Amniotic epithelial cell (primary cell): ENCODE measurements around the gene OR1N1.
"Not testable (repeated sequence)": the region's sequence is repeated elsewhere in the genome, so short reads cannot be mapped to it uniquely, and the experiment has no call there.

Experiments used
- DNase-seq: peaks from one replicate; pipeline ENCODE4 v3.0.0-alpha.2; 2010; ENCODE audit warnings: low read depth

Gene OR1N1

DNA sequence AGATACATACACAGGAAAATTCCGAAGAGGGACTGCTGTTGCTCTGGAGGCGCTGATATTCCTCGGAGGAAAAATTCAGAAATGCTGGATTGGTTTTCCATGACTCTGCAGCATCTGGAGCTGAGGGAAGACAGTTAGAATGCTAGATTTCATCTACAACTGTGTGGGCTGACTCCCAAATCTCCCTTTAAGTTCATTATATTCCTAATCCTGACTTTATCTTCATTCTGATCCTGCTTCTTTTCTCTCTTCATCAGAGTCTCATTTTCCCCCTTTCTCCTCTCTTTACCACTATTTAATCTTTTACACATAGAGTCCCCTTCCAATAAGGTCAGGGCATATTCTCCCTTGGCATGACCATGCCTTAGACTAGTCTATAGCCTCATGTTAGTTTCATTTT lies at the start of gene OR1N1:
Gene OR1N1 (minus strand): TSS at position 101 of the 400 bp plus-strand sequence. CDS start 0 bp downstream, at position 101.
- no peak for DNase-seq

DNA sequence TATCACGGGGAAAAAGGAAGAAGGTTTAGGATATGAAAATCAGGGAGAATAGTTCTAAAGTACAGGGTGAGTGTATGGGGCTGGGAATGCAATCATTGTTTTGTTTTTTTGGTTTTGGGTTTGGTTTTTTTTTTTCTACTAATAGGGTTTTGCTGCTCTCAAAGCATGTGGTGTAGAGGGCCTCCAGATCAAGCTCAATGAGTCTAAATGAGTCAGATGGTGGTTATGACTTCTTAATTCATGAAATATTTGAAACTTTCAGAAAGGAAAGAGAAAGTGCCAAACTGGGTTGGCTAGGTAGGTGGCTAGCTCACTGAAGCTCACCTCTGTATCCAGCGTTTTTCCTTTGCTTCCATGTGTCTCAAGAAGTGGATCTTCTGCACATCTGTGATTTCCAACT lies 45.4 kb upstream of the OR1N1 start:
- DNase-seq, result no peak

DNA sequence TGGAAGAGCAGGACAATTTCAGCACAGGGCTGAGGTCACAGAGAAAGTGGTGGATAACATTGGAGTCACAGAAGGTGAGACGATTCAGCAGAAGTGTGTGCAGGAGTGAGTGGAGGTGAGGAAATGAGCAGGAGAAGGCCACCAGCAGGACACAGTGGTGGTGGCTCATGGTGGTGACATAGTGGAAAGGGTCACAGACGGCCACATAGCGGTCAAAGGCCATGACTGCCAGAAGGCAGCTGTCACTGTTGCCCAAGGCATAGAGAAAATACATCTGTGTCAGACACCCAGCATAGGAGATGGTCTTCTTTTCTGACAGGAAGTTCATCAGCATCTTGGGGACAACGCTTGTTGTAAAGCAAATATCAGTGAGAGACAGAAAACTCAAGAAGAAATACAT lies 40.8 kb upstream of the OR1N1 start:
- DNase-seq, result no peak

DNA sequence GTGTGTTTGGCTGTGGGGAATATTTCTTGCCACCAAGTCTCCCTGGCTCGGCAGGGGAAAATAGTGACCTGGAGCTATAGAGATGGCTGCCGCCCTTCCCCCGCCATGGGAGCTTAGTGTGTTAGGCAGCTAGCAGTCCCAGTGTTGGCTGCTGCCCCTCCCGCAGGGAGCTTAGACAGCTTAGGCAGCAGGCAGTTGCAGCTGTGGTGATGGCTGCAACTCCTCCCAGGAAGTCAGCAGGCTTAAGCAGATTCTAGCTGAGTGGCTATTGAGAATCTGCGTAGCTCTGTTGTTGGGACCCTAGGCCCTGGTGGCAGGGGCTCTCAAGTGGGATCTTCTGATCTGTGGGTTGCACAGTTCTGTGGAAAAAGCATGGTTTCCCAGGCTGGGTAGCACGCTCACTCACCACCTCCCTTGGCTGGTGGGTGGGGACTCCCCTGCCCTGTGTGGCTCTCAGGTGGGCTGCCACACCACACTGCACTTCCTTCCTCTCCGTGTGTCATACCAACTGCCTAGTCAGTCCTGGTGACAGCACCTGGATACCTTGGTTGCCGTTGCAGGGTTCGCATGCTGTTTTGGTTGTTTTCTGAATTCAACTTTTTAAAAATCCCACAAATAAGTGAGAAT lies 35.2 kb upstream of the OR1N1 start:
- no peak for DNase-seq

DNA sequence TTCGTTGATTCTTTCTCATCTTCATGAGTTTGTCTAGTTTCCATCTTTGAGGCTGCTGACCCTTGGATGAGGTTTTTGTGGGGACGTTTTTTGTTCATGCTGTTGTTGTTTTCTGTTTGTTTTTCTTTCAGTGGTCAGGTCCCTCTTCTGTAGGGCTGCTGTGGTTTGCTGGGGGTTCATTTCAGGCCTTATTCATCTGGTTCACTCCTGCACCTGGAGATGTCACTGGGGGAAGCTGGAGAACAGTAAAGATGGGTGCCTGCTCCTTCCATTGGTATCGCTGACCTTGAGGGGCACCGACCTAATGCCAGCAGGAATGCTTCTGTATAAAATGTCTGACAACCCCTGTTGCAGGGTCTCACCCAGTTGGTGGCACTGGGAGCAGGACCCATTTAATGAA lies 34.4 kb upstream of the OR1N1 start:
- no peak for DNase-seq

GRCh38 chr9:122552812-122553211 lies 25.7 kb upstream of the OR1N1 start, which contains the start of gene OR1N2:
OR1N2 (plus strand) TSS chr9:122553112; CDS start chr9:122553212, 100 bp downstream.
- DNase-seq, result no peak

DNA sequence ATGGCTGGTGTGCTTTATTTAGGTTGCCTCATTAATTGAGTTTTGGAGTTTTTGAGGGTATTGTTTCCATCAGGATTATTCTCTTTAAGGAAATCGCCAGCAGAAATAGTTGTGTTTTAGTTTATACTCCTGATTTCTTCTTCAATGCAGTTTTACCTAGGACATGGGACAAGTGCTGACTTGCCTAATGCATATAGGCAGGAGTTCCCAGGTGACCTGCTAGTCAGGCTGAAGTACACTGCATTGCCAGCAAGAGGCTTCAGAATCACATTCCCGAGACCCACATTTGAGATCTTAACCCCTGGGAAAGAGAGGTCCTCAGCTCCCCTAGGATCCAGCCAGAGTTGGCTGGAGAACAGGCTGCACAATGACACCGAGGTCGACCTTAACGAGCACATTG lies 24.3 kb upstream of the OR1N1 start:
- no peak for DNase-seq

- DNase-seq, result no peak
Measured at GRCh38 chr9:122546196-122546595, 19.1 kb upstream of the OR1N1 start.

GRCh38 chr9:122538757-122539156 lies 11.7 kb upstream of the OR1N1 start:
- DNase-seq, result no peak

DNA sequence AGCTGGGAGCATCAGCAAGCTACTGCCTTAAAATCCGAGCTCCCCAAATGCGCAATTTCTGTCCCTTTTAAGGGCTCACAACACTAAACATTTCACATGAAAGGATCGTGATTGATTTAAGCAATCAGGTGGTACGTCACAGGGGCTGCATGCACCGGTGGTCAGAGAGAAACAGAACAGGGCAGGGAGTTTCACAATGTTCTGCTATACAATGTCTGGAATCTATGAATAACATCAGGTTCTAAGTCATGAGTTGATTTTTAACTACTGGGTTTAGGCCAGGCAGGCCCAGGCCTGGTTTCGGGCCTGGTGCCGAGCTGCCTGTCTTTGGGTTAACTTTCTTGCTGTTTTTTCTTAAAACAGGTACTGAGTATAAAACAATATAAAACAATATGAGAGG lies 10.0 kb upstream of the OR1N1 start:
- DNase-seq, result not testable (repeated sequence)

DNA sequence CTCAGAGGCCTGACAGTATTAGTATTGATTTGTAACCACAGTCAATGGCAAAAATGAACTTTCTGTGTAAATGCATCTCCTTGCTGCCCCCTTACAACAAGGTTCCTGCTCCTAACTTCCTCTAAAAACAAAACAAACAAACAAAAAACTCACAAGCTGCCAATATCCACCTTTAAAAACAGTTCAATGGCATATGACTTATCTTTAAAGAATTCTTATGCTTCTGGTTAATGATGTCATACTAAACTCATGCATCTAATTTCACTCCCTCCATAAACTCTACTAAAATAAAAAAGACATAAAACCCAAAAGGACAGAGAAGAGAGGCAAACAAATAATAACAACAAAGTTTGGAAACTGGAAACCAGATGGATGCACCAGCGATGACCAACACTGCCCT lies 9.0 kb upstream of the OR1N1 start:
- no peak for DNase-seq

GRCh38 chr9:122531157-122531556 lies 4.1 kb upstream of the OR1N1 start:
- DNase-seq, result not testable (repeated sequence)

DNA sequence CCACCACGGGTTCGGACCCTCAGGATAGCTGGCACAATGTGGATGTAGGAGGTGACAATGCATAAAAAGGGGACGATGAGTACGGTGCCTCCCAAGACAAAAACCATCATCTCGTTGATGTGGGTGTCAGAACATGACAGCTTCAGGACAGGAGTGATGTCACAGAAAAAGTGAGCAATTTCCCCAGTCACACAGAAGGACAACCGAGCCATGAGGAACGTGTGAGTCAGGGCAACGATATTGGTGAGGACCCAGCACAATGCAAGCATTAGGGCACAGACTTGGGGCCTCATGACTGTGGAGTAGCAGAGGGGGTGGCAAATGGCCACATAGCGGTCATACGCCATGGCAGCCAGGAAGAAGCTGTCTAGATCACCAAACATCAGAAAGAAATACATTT lies 491 bp downstream of the OR1N1 start:
- DNase-seq, result no peak

GRCh38 chr9:122519376-122519775 lies 7.7 kb downstream of the OR1N1 start:
- no peak for DNase-seq

DNA sequence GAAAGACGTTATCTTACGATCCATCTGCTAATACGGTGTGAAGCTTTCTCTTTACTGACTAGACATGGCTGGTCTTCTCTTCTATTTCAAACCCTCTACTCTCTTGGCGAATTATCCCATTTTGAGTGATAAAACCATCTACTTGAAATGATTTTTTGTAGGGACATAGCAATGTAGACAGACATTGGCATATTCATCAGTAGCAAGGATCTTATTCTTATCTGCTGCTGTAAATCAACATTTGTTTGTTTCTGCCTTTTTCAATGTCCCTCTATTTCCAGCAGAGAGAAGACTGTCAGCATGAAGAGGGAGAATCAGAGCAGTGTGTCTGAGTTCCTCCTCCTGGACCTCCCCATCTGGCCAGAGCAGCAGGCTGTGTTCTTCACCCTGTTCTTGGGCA lies 8.3 kb downstream of the OR1N1 start, which contains the start of gene OR1J4:
Gene OR1J4 (plus strand): TSS at position 301 of the 400 bp plus-strand sequence. CDS start 0 bp downstream, at position 301.
- no peak for DNase-seq

GRCh38 chr9:122518226-122518625 lies 8.9 kb downstream of the OR1N1 start:
- DNase-seq, result no peak

GRCh38 chr9:122510502-122510901 lies 16.6 kb downstream of the OR1N1 start, which contains the start of gene OR1J2:
OR1J2 (plus strand) TSS chr9:122510802; CDS start chr9:122510802, 0 bp downstream.
- DNase-seq, result no peak

GRCh38 chr9:122506964-122507363 lies 20.1 kb downstream of the OR1N1 start:
- DNase-seq, result no peak

GRCh38 chr9:122498883-122499288 lies 28.2 kb downstream of the OR1N1 start:
- peak; percentile 52 for DNase-seq

DNA sequence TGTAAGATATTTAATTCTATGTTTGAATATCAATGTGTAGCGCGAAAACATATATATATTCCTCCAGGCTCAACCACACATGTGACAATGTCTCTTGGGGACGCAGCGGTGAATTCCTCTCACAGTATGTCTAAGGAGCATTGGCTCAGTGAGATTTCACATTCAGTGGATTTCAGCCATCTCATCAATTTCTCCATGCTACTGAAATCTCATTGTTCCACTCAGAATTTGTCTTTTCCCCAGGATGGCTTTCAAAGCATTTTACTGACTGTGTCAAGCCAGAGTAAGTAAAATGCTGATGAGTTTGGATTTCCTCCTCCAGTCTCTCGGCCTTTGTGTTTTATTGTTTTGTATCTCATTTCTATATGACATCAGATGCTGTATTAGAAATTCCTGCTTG lies 48.0 kb downstream of the OR1N1 start:
- no peak for DNase-seq

DNA sequence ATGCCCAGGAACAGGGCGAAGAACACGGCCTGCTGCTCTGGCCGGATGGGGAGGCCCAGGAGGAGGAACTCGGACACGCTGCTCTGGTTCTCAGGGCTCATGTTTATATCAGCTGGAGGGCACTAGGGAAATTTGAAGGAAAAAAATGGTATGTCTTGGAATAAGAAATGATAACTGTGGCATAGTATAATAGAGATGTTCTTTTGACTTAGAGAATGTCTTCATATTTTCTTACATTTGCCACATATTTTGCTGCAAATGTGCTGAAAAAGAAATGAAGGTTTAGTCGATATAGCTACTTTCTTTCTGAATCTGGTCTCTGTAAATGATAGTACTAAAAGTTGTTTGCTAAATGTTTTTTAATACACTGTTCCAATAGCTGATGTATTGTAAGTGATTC lies 49.3 kb downstream of the OR1N1 start, which contains the start of gene OR1J1:
Gene OR1J1 (minus strand): TSS at position 101 of the 400 bp plus-strand sequence. CDS start 0 bp downstream, at position 101.
- no peak for DNase-seq

DNA sequence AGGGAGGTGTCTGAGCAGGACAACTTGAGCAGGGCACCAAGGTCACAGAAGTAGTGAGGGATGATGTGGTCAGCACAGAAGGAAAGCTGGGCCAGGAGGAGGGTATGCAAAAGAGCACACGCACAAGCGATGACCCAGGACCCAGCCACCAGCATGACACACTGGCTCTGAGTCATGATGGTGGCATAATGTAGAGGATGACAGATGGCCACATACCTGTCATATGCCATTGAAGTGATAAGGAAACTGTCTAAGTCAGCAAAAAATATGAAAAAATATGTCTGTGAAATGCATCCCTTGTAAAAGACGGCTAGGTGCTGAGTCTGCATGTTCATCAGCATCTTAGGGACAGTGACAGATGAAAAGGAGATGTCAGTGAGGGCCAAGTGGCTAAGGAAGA lies 49.7 kb downstream of the OR1N1 start:
- DNase-seq, result no peak
